ENCODE results near the gene TMEM221. TPM values are rescaled to one million over a fixed set of nuclear protein-coding genes. Genes with fewer than 3 reads are reported as not detected.

TMEM221 gene
- total and polyA plus RNA-seq, 2 experiments from 2014 or later, result 0.22 to 0.30 TPM

- Histone ChIP-seq H3K27ac (no peak overlapping the region), H3K4me1 (ENCODE audit: insufficient read depth) (no peaks in the 10 kb centered on the region), H3K9me2 (ENCODE audit: insufficient read depth) (no peaks in the 10 kb centered on the region), H3F3A (ENCODE audit: insufficient read depth) (no peaks in the 10 kb centered on the region), H3K36me3 (ENCODE audit: low read depth) (no peaks in the 10 kb centered on the region), H3K4me2 (ENCODE audit: unreplicated experiment) (no peak overlapping the region), H4K20me1 (ENCODE audit: insufficient read depth) (no peaks in the 10 kb centered on the region), H2AFZ (no peak overlapping the region), H3K4me3 (no peak overlapping the region), H3K79me2 (ENCODE audit: insufficient read depth) (no peaks in the 10 kb centered on the region), H3K9me3 (ENCODE audit: low read depth) (no peaks in the 10 kb centered on the region), H3K9ac (no peak overlapping the region), H3K27me3 (replicated peaks; ENCODE audit: insufficient read depth) (no peaks in the 10 kb centered on the region)
- in situ Hi-C loops (cut with MboI), result no loop called here
- WGBS, 2 experiments (ENCODE audit: low coverage in 1 of 2, low lambda C conversion rate in 2 of 2, missing lambda C conversion rate in 2 of 2), result 80 to 83% methylated on average over 7 of the region's 7 CpGs
- DNase-seq, result no peak
- TF ChIP-seq EZH2 (IDR thresholded peaks at IDR 0.05; ENCODE audit: insufficient read depth, poor library complexity, severe bottlenecking), result no peak
- no peak for TF ChIP-seq EZH2phosphoT487 (IDR thresholded peaks at IDR 0.05; ENCODE audit: insufficient read depth, low read depth)
Observed at GRCh38 chr19:17404621-17405249, 43.7 kb downstream of the TMEM221 start.

GRCh38 chr19:17404015-17404414, 44.5 kb downstream of the TMEM221 start:
- Histone ChIP-seq H3K4me3 (no peak overlapping the region), H3K27me3 (replicated peaks; ENCODE audit: insufficient read depth) (no peaks in the 10 kb centered on the region), H3K9ac (no peak overlapping the region), H4K20me1 (ENCODE audit: insufficient read depth) (no peaks in the 10 kb centered on the region), H3K9me2 (ENCODE audit: insufficient read depth) (no peaks in the 10 kb centered on the region), H2AFZ (no peak overlapping the region), H3K4me2 (ENCODE audit: unreplicated experiment) (no peak overlapping the region), H3K9me3 (ENCODE audit: low read depth) (no peaks in the 10 kb centered on the region), H3K4me1 (ENCODE audit: insufficient read depth) (no peaks in the 10 kb centered on the region), H3K36me3 (ENCODE audit: low read depth) (no peaks in the 10 kb centered on the region), H3K79me2 (ENCODE audit: insufficient read depth) (no peaks in the 10 kb centered on the region), H3K27ac (no peak overlapping the region), H3F3A (ENCODE audit: insufficient read depth) (no peaks in the 10 kb centered on the region)
- in situ Hi-C loops (cut with MboI), result no loop called here
- DNase-seq, result no peak
- TF ChIP-seq EZH2 (IDR thresholded peaks at IDR 0.05; ENCODE audit: insufficient read depth, poor library complexity, severe bottlenecking) (no peak), EZH2phosphoT487 (IDR thresholded peaks at IDR 0.05; ENCODE audit: insufficient read depth, low read depth) (no peak)
- WGBS, 2 experiments (ENCODE audit: low coverage in 1 of 2, low lambda C conversion rate in 2 of 2, missing lambda C conversion rate in 2 of 2), result 91 to 94% methylated on average over 5 to 6 of the region's 6 CpGs

DNA sequence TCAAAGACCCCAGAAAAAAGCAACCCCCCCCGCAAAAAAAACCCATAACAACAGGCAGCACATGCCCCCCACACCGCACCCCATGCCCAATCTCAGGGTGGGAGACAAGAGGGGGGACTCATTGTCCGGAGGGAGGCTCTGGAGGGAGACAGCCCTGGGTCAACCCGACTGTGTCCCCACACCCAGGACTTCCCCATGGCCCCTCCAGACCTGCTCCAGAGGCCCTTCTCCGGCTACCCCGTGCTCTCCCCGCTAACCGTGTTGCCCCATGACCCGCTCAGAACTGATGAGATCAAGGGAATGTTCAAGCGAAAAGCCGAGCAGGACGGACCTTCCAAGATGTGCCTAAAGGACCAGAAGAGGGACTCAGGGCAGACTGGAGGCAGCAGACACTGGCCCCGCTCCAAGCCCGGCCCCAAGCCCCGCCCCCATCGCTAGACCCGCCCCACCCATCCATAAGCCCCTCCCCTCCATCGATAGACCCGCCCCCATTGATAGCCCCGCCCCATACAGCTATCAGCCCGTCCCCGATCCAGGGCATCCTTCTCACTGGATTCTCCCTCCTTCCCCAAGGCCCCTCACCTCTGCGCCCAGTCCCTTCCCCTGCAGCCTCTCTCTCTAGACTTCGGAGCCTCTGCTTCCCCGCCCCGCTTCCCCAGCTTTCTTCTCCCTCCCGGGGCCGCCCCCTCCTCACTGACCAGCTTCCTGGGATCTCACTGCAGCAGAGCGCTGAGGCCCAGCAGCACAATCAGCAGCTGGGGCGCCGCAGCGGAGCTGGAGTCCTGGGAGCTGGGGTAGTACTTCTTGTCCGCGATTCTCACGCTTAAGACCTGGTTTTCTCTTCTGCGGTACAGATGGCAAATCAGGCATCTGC, 45.2 kb downstream of the TMEM221 start:
- no peaks in the 10 kb centered on the region for H3F3A ChIP-seq (ENCODE audit: insufficient read depth)
- no peaks in the 10 kb centered on the region for H3K79me2 ChIP-seq (ENCODE audit: insufficient read depth)
- H3K4me1 ChIP-seq (ENCODE audit: insufficient read depth), result no peaks in the 10 kb centered on the region
- DNase-seq, result peak; percentile 49
- no peak overlapping the region for H3K4me2 ChIP-seq (ENCODE audit: unreplicated experiment)
- H3K9me2 ChIP-seq (ENCODE audit: insufficient read depth), result no peaks in the 10 kb centered on the region
- H4K20me1 ChIP-seq (ENCODE audit: insufficient read depth), result no peaks in the 10 kb centered on the region
- H3K27me3 ChIP-seq (replicated peaks; ENCODE audit: insufficient read depth), result no peaks in the 10 kb centered on the region
- TF ChIP-seq EZH2 (IDR thresholded peaks at IDR 0.05; ENCODE audit: insufficient read depth, poor library complexity, severe bottlenecking), result no peak
- TF ChIP-seq EZH2phosphoT487 (IDR thresholded peaks at IDR 0.05; ENCODE audit: insufficient read depth, low read depth), result no peak
- no peak overlapping the region for H3K9ac ChIP-seq
- H3K4me3 ChIP-seq, result no peak overlapping the region
- H3K9me3 ChIP-seq (ENCODE audit: low read depth), result no peaks in the 10 kb centered on the region
- 32 to 39% methylated on average over 30 to 34 of the region's 36 CpGs for WGBS, 2 experiments (ENCODE audit: low coverage in 1 of 2, low lambda C conversion rate in 2 of 2, missing lambda C conversion rate in 2 of 2)
- in situ Hi-C loops (cut with MboI), result no loop called here
- no peak overlapping the region for H3K27ac ChIP-seq
- H2AFZ ChIP-seq, result no peak overlapping the region
- no peaks in the 10 kb centered on the region for H3K36me3 ChIP-seq (ENCODE audit: low read depth)

GRCh38 chr19:17401628-17402027, 46.8 kb downstream of the TMEM221 start:
- H3K9me3 ChIP-seq (ENCODE audit: low read depth), result no peaks in the 10 kb centered on the region
- H3K4me3 ChIP-seq, result no peak overlapping the region
- 83 to 88% methylated on average over 6 of the region's 6 CpGs for WGBS, 2 experiments (ENCODE audit: low coverage in 1 of 2, low lambda C conversion rate in 2 of 2, missing lambda C conversion rate in 2 of 2)
- H3K36me3 ChIP-seq (ENCODE audit: low read depth), result no peaks in the 10 kb centered on the region
- in situ Hi-C loops (cut with MboI), result no loop called here
- TF ChIP-seq EZH2 (IDR thresholded peaks at IDR 0.05; ENCODE audit: insufficient read depth, poor library complexity, severe bottlenecking) (no peak), EZH2phosphoT487 (IDR thresholded peaks at IDR 0.05; ENCODE audit: insufficient read depth, low read depth) (no peak)
- no peaks in the 10 kb centered on the region for H3K9me2 ChIP-seq (ENCODE audit: insufficient read depth)
- no peaks in the 10 kb centered on the region for H3K79me2 ChIP-seq (ENCODE audit: insufficient read depth)
- H3F3A ChIP-seq (ENCODE audit: insufficient read depth), result no peaks in the 10 kb centered on the region
- H3K27me3 ChIP-seq (replicated peaks; ENCODE audit: insufficient read depth), result no peaks in the 10 kb centered on the region
- H3K27ac ChIP-seq, result no peak overlapping the region
- no peak overlapping the region for H3K4me2 ChIP-seq (ENCODE audit: unreplicated experiment)
- H4K20me1 ChIP-seq (ENCODE audit: insufficient read depth), result no peaks in the 10 kb centered on the region
- H2AFZ ChIP-seq, result no peak overlapping the region
- H3K4me1 ChIP-seq (ENCODE audit: insufficient read depth), result no peaks in the 10 kb centered on the region
- no peak overlapping the region for H3K9ac ChIP-seq
- DNase-seq, result no peak

All from GM23248 (cell line).